ENCODE data around the gene KDM4C.

KDM4C gene

GRCh38 chr9:6829536-6829935, 71.8 kb downstream of the KDM4C start:
- no peak for ATAC-seq (ENCODE audit: insufficient read depth, low read depth)
- no peak overlapping the region for H3K9ac ChIP-seq (ENCODE audit: low read depth, low read length)
- no peaks in the 10 kb centered on the region for H3K27me3 ChIP-seq (ENCODE audit: insufficient read depth, low read length, poor library complexity)
- TF ChIP-seq EZH2 (IDR thresholded peaks at IDR 0.05; ENCODE audit: borderline replicate concordance, low read depth, low read length, severe bottlenecking) (no peak), CTCF (IDR thresholded peaks at IDR 0.05; ENCODE audit: borderline replicate concordance, extremely low read depth, low read length, poor library complexity, severe bottlenecking) (no peak)
- H3K36me3 ChIP-seq (ENCODE audit: insufficient read depth, low read length): peaks cover 9% of the 10 kb centered on the region
- H3K4me2 ChIP-seq (ENCODE audit: insufficient read depth, low read length): no peak overlapping the region
- H4K20me1 ChIP-seq (ENCODE audit: insufficient read depth, low read length): no peaks in the 10 kb centered on the region
- H3K4me3 ChIP-seq (ENCODE audit: low read depth in 1 of 2, low read length in 2 of 2): no peak overlapping the region
- no peaks in the 10 kb centered on the region for H3K9me3 ChIP-seq (ENCODE audit: insufficient read depth, low read length, severe bottlenecking)
- no peaks in the 10 kb centered on the region for H3K79me2 ChIP-seq (ENCODE audit: insufficient read depth, low read length)
- H3K4me1 ChIP-seq (ENCODE audit: insufficient read depth, low read length): no peaks in the 10 kb centered on the region
- no peak overlapping the region for H2AFZ ChIP-seq (ENCODE audit: low read depth, low read length)
- no peak overlapping the region for H3K27ac ChIP-seq (ENCODE audit: low read length)
- DNase-seq: no peak

- no peak overlapping the region for H3K27ac ChIP-seq (ENCODE audit: low read length)
- no peak overlapping the region for H3K4me3 ChIP-seq (ENCODE audit: low read depth in 1 of 2, low read length in 2 of 2)
- H3K4me2 ChIP-seq (ENCODE audit: insufficient read depth, low read length): no peak overlapping the region
- no peaks in the 10 kb centered on the region for H3K9me3 ChIP-seq (ENCODE audit: insufficient read depth, low read length, severe bottlenecking)
- no peak for TF ChIP-seq CTCF (IDR thresholded peaks at IDR 0.05; ENCODE audit: borderline replicate concordance, extremely low read depth, low read length, poor library complexity, severe bottlenecking)
- no peak for TF ChIP-seq EZH2 (IDR thresholded peaks at IDR 0.05; ENCODE audit: borderline replicate concordance, low read depth, low read length, severe bottlenecking)
- H2AFZ ChIP-seq (ENCODE audit: low read depth, low read length): no peak overlapping the region
- no peaks in the 10 kb centered on the region for H4K20me1 ChIP-seq (ENCODE audit: insufficient read depth, low read length)
- H3K79me2 ChIP-seq (ENCODE audit: insufficient read depth, low read length): no peaks in the 10 kb centered on the region
- peaks cover 14% of the 10 kb centered on the region for H3K36me3 ChIP-seq (ENCODE audit: insufficient read depth, low read length)
- H3K9ac ChIP-seq (ENCODE audit: low read depth, low read length): no peak overlapping the region
- ATAC-seq (ENCODE audit: insufficient read depth, low read depth) (no peak), DNase-seq (no peak)
- no peaks in the 10 kb centered on the region for H3K4me1 ChIP-seq (ENCODE audit: insufficient read depth, low read length)
- no peaks in the 10 kb centered on the region for H3K27me3 ChIP-seq (ENCODE audit: insufficient read depth, low read length, poor library complexity)
Measured at GRCh38 chr9:6833518-6834192, 75.9 kb downstream of the KDM4C start.

GRCh38 chr9:6834306-6834705, 76.5 kb downstream of the KDM4C start:
- Histone ChIP-seq H3K4me3 (ENCODE audit: low read depth in 1 of 2, low read length in 2 of 2) (no peak overlapping the region), H3K27ac (ENCODE audit: low read length) (no peak overlapping the region), H3K4me1 (ENCODE audit: insufficient read depth, low read length) (no peaks in the 10 kb centered on the region), H3K79me2 (ENCODE audit: insufficient read depth, low read length) (no peaks in the 10 kb centered on the region), H3K9me3 (ENCODE audit: insufficient read depth, low read length, severe bottlenecking) (no peaks in the 10 kb centered on the region), H4K20me1 (ENCODE audit: insufficient read depth, low read length) (no peaks in the 10 kb centered on the region), H3K4me2 (ENCODE audit: insufficient read depth, low read length) (no peak overlapping the region), H3K9ac (ENCODE audit: low read depth, low read length) (no peak overlapping the region), H3K36me3 (ENCODE audit: insufficient read depth, low read length) (peaks cover 14% of the 10 kb centered on the region), H2AFZ (ENCODE audit: low read depth, low read length) (no peak overlapping the region), H3K27me3 (ENCODE audit: insufficient read depth, low read length, poor library complexity) (no peaks in the 10 kb centered on the region)
- no peak for TF ChIP-seq CTCF (IDR thresholded peaks at IDR 0.05; ENCODE audit: borderline replicate concordance, extremely low read depth, low read length, poor library complexity, severe bottlenecking)
- no peak for TF ChIP-seq EZH2 (IDR thresholded peaks at IDR 0.05; ENCODE audit: borderline replicate concordance, low read depth, low read length, severe bottlenecking)
- ATAC-seq (ENCODE audit: insufficient read depth, low read depth): no peak
- no peak for DNase-seq

Measured in DND-41 (cell line).